H9 (cell line): ENCODE measurements around the gene TBX1. TPM values are rescaled to one million over a fixed set of nuclear protein-coding genes. Genes with fewer than 3 reads are reported as not detected.
A peak's percentile ranks its signal among the peaks of the same experiment; 100 is the strongest.

ENCODE experiments used
- DNase-seq: peaks from one replicate; pipeline ENCODE4 v3.0.0-alpha.2; 2017
- H2AFZ ChIP-seq: one replicate; pipeline ENCODE4 v1.6.1; 2013; ENCODE audit warnings: mild to moderate bottlenecking, low read length, control low read depth, moderate library complexity
- H2AK5ac ChIP-seq: 2 replicates; pipeline ENCODE4 v1.6.1; 2013; ENCODE audit warnings: low read length, control low read depth, mixed read lengths; ENCODE audit not compliant: insufficient read length
- H2BK120ac ChIP-seq: one replicate; pipeline ENCODE4 v1.6.1; 2013; ENCODE audit warnings: low read depth, mild to moderate bottlenecking, low read length, control low read depth, inconsistent platforms; ENCODE audit not compliant: poor library complexity, severe bottlenecking
- H2BK12ac ChIP-seq: 2 replicates; pipeline ENCODE4 v1.6.1; 2013; ENCODE audit warnings: low read length, control low read depth, mixed read lengths, low read depth; ENCODE audit not compliant: insufficient read length
- H2BK15ac ChIP-seq: 2 replicates; pipeline ENCODE4 v1.6.1; 2013; ENCODE audit warnings: low read depth, low read length, control low read depth
- H2BK20ac ChIP-seq: one replicate; pipeline ENCODE4 v1.6.1; 2013; ENCODE audit warnings: low read depth, mild to moderate bottlenecking, low read length, control low read depth, inconsistent platforms; ENCODE audit not compliant: poor library complexity, severe bottlenecking
- H2BK5ac ChIP-seq: 2 replicates; pipeline ENCODE4 v1.6.1; 2013; ENCODE audit warnings: low read length, control low read depth, mixed read lengths; ENCODE audit not compliant: insufficient read length
- H3K14ac ChIP-seq: 2 replicates; pipeline ENCODE4 v1.6.1; 2013; ENCODE audit warnings: low read length, control low read depth; ENCODE audit not compliant: insufficient read depth
- H3K18ac ChIP-seq: 2 replicates; pipeline ENCODE4 v1.6.1; 2013; ENCODE audit warnings: low read depth, mild to moderate bottlenecking, mixed read lengths, low read length, control low read depth; ENCODE audit not compliant: insufficient read length
- H3K23ac ChIP-seq: 2 replicates; pipeline ENCODE4 v1.6.1; 2013; ENCODE audit warnings: low read length, control low read depth, mixed read lengths, low read depth; ENCODE audit not compliant: insufficient read length
- H3K23me2 ChIP-seq: 2 replicates; pipeline ENCODE4 v1.6.1; 2013; ENCODE audit warnings: low read depth, mild to moderate bottlenecking, mixed read lengths, low read length, control low read depth; ENCODE audit not compliant: insufficient read length, poor library complexity, severe bottlenecking
- H3K27ac ChIP-seq: 2 replicates; pipeline ENCODE4 v1.5.1; 2013; ENCODE audit warnings: low read length, control low read depth, mixed read lengths, low read depth; ENCODE audit not compliant: insufficient read length
- H3K27me3 ChIP-seq: 2 replicates; pipeline ENCODE4 v1.6.1; 2013; ENCODE audit warnings: low read length, control low read depth, inconsistent platforms; ENCODE audit not compliant: insufficient read depth
- H3K4ac ChIP-seq: 2 replicates; pipeline ENCODE4 v1.6.1; 2013; ENCODE audit warnings: low read depth, mild to moderate bottlenecking, control low read depth, inconsistent platforms, low read length, moderate library complexity
- H3K4me1 ChIP-seq: 2 replicates; pipeline ENCODE4 v1.6.1; 2013; ENCODE audit warnings: low read length, control low read depth, inconsistent platforms; ENCODE audit not compliant: insufficient read depth
- H3K4me2 ChIP-seq: 2 replicates; pipeline ENCODE4 v1.6.1; 2013; ENCODE audit warnings: low read length, control low read depth, mixed read lengths; ENCODE audit not compliant: insufficient read length, insufficient read depth
- H3K56ac ChIP-seq: 2 replicates; pipeline ENCODE4 v1.6.1; 2013; ENCODE audit warnings: low read depth, mild to moderate bottlenecking, mixed read lengths, low read length, control low read depth; ENCODE audit not compliant: insufficient read length
- H3K79me1 ChIP-seq: 2 replicates; pipeline ENCODE4 v1.6.1; 2013; ENCODE audit warnings: low read depth, mild to moderate bottlenecking, moderate library complexity, low read length, control low read depth, inconsistent platforms; ENCODE audit not compliant: insufficient read depth, poor library complexity, severe bottlenecking
- H3K79me2 ChIP-seq: 2 replicates; pipeline ENCODE4 v1.6.1; 2013; ENCODE audit warnings: low read length, control low read depth, inconsistent platforms; ENCODE audit not compliant: insufficient read depth
- H3K9ac ChIP-seq: 2 replicates; pipeline ENCODE4 v1.6.1; 2013; ENCODE audit warnings: low read length, control low read depth, mixed read lengths; ENCODE audit not compliant: insufficient read length; ENCODE audit errors: extremely low read depth
- H3K9me3 ChIP-seq: one replicate; pipeline ENCODE4 v1.6.1; 2013; ENCODE audit warnings: low read depth, low read length, inconsistent platforms; ENCODE audit not compliant: control insufficient read depth
- H3T11ph ChIP-seq: one replicate; pipeline ENCODE4 v1.6.1; 2013; ENCODE audit warnings: mild to moderate bottlenecking, low read length, control low read depth, inconsistent platforms
- H4K20me1 ChIP-seq: one replicate; pipeline ENCODE4 v1.6.1; 2013; ENCODE audit not compliant: control insufficient read depth, insufficient read length, insufficient read depth
- H4K5ac ChIP-seq: 2 replicates; pipeline ENCODE4 v1.6.1; 2013; ENCODE audit warnings: low read depth, mild to moderate bottlenecking, mixed read lengths, low read length, control low read depth; ENCODE audit not compliant: insufficient read length
- H4K8ac ChIP-seq: replicated peaks from 2 replicates; pipeline ENCODE4 v1.6.1; 2013; ENCODE audit warnings: low read length, control low read depth, mixed read lengths, low read depth; ENCODE audit not compliant: insufficient read length
- H4K91ac ChIP-seq: 2 replicates; pipeline ENCODE4 v1.6.1; 2013; ENCODE audit warnings: low read depth, mild to moderate bottlenecking, moderate library complexity, mixed read lengths, low read length, control low read depth; ENCODE audit not compliant: insufficient read length
- H3K27ac Mint-ChIP-seq, 3 experiments: 2 replicates in 2 of 3; 3 replicates in 1 of 3; pipeline ENCODE4 v1.8.0; 2020 to 2021; ENCODE audit warnings: mixed read lengths in 3 of 3, mild to moderate bottlenecking in 1 of 3, moderate library complexity in 1 of 3
- H3K27me3 Mint-ChIP-seq: 2 replicates; pipeline ENCODE4 v1.8.0; 2021; ENCODE audit warnings: low read depth, mild to moderate bottlenecking, moderate library complexity, mixed read lengths
- H3K36me3 Mint-ChIP-seq, 3 experiments: 2 replicates in 2 of 3; 3 replicates in 1 of 3; pipeline ENCODE4 v1.8.0; 2020 to 2021; ENCODE audit warnings: low read depth in 3 of 3, mixed read lengths in 3 of 3; ENCODE audit not compliant: insufficient read depth in 1 of 3
- H3K4me1 Mint-ChIP-seq, 2 experiments: 2 replicates each; pipeline ENCODE4 v1.8.0; 2020; ENCODE audit warnings: mixed read lengths in 2 of 2
- H3K4me3 Mint-ChIP-seq, 2 experiments: 2 replicates in 1 of 2; 3 replicates in 1 of 2; pipeline ENCODE4 v1.8.0; 2020 to 2021; ENCODE audit warnings: mild to moderate bottlenecking in 2 of 2, mixed read lengths in 2 of 2, moderate library complexity in 1 of 2
- H3K9me3 Mint-ChIP-seq, 2 experiments: 2 replicates in 1 of 2; 3 replicates in 1 of 2; pipeline ENCODE4 v1.8.0; 2020; ENCODE audit warnings: mild to moderate bottlenecking in 2 of 2, mixed read lengths in 2 of 2, moderate library complexity in 1 of 2
- CTCF ChIP-seq: fragments of 200-600 bp; sonication (generic); conservative IDR thresholded peaks from 3 replicates; pipeline ENCODE4 v1.8.0; 2021; ENCODE audit warnings: antibody characterized with exemption, mild to moderate bottlenecking
- WGBS: extraction: QIAGEN DNeasy Blood & Tissue Kit; methylation state at CpG from one replicate; pipeline ENCODE4 v1.1.7; 2013; ENCODE audit warnings: missing lambda C conversion rate, low lambda C conversion rate, mixed read lengths; ENCODE audit not compliant: insufficient read length; ENCODE audit errors: extremely low coverage; 5-methylcytosine and 5-hydroxymethylcytosine counted together
- total RNA-seq: library from RNA; stranded (reverse); gene quantifications from 2 replicates; pipeline ENCODE4 v1.2.1, GENCODE V29; 2021

TBX1 gene
- total RNA-seq, 1 experiment from 2014 or later: 2.2 TPM

- no peaks in the 10 kb centered on the region for H3K79me2 ChIP-seq
- no peak overlapping the region for H3K18ac ChIP-seq
- no peaks in the 10 kb centered on the region for H3K79me1 ChIP-seq
- no peaks in the 10 kb centered on the region for H3K4me1 ChIP-seq
- no peak overlapping the region for H4K91ac ChIP-seq
- no peak overlapping the region for H2AK5ac ChIP-seq
- no peak overlapping the region for H3K27ac ChIP-seq
- no peak overlapping the region for H3K9ac ChIP-seq
- no peak overlapping the region for H3K4me2 ChIP-seq
- H3K9me3 ChIP-seq: no peaks in the 10 kb centered on the region
- H3K27me3 Mint-ChIP-seq: peaks cover 46% of the 10 kb centered on the region
- H3K23ac ChIP-seq: no peak overlapping the region
- no peaks in the 10 kb centered on the region for H3K9me3 Mint-ChIP-seq
- no CpG with 5 or more reads among the region's 10 CpGs for WGBS
- no peak for TF ChIP-seq CTCF
- H3K23me2 ChIP-seq: no peaks in the 10 kb centered on the region
- no peaks in the 10 kb centered on the region for H3K27me3 ChIP-seq
- H3K4me1 Mint-ChIP-seq: peaks cover 8 to 13% of the 10 kb centered on the region in 2 experiments; a peak in 3 of 4 replicates
- no peaks in the 10 kb centered on the region for H3K36me3 Mint-ChIP-seq
- H4K20me1 ChIP-seq: no peaks in the 10 kb centered on the region
- DNase-seq: no peak
- H2AFZ ChIP-seq: no peak overlapping the region
- no peak overlapping the region for H2BK120ac ChIP-seq
- H2BK5ac ChIP-seq: no peak overlapping the region
- no peak overlapping the region for H2BK20ac ChIP-seq
- H3T11ph ChIP-seq: no peak overlapping the region
- no peak overlapping the region for H4K8ac ChIP-seq
- H3K14ac ChIP-seq: peak overlapping the region; percentile 10; the same call in 1 of the 2 replicates
- H3K4me3 Mint-ChIP-seq: no peak overlapping the region
- H4K5ac ChIP-seq: no peak overlapping the region
- peak overlapping the region in 1 of 3 experiments; percentile 42; a peak in 1 of 7 replicates for H3K27ac Mint-ChIP-seq
- H3K56ac ChIP-seq: no peak overlapping the region
- H2BK15ac ChIP-seq: no peak overlapping the region
- no peak overlapping the region for H2BK12ac ChIP-seq
- no peak overlapping the region for H3K4ac ChIP-seq
Observed at GRCh38 chr22:19779011-19779421, 18.4 kb downstream of the TBX1 start.
